H1 (cell line): ENCODE data around the gene RPTOR. TPM values are rescaled to one million over a fixed set of nuclear protein-coding genes. Genes with fewer than 3 reads are reported as not detected.
A peak's percentile ranks its signal among the peaks of the same experiment; 100 is the strongest.

Source experiments
- CTCF ChIA-PET: fragments of 300-600 bp; sonication (Branson Sonifier 250); formaldehyde crosslinking; loops from one replicate; lab custom pipeline; 2021; ENCODE audit not compliant: partially characterized antibody; lab: Charles Lee
- POLR2A ChIA-PET: fragments of 300-600 bp; sonication (Branson Sonifier 250); formaldehyde crosslinking; loops from one replicate; lab custom pipeline; 2021; ENCODE audit warnings: inconsistent platforms; ENCODE audit not compliant: partially characterized antibody; lab: Charles Lee
- DNase-seq, 2 experiments: peaks; one replicate each; pipeline versions ENCODE4 v3.0.0 to v3.0.0-alpha.2; 2010 to 2022; ENCODE audit warnings: low spot score in 2 of 2, low read depth in 1 of 2, mixed read lengths in 1 of 2
- FAIRE-seq: peaks from 2 replicates; lab custom pipeline; 2011; peaks lifted over from hg19 to GRCh38; lab: Jason Lieb, UNC
- H2AFZ ChIP-seq: 2 replicates; pipeline ENCODE4 v1.8.1; 2012; ENCODE audit warnings: low read length, inconsistent platforms
- H2AK5ac ChIP-seq: 2 replicates; pipeline ENCODE4 v1.6.1; 2013; ENCODE audit warnings: low read depth, low read length
- H2BK120ac ChIP-seq: replicated peaks from 2 replicates; pipeline ENCODE3; 2013; ENCODE audit warnings: low read depth, low read length, inconsistent platforms
- H2BK12ac ChIP-seq: 2 replicates; pipeline ENCODE4 v1.6.1; 2013; ENCODE audit warnings: low read depth, low read length
- H2BK15ac ChIP-seq: 2 replicates; pipeline ENCODE4 v1.6.1; 2013; ENCODE audit warnings: low read length
- H2BK20ac ChIP-seq: 2 replicates; pipeline ENCODE4 v1.6.1; 2013; ENCODE audit warnings: low read length
- H2BK5ac ChIP-seq: 2 replicates; pipeline ENCODE4 v1.6.1; 2013; ENCODE audit warnings: low read depth, low read length
- H3K14ac ChIP-seq: 2 replicates; pipeline ENCODE4 v1.6.1; 2013; ENCODE audit warnings: inconsistent platforms; ENCODE audit not compliant: insufficient read length
- H3K18ac ChIP-seq: 2 replicates; pipeline ENCODE4 v1.6.1; 2013; ENCODE audit warnings: low read length; ENCODE audit errors: extremely low read depth
- H3K23ac ChIP-seq: 2 replicates; pipeline ENCODE4 v1.6.1; 2013; ENCODE audit warnings: inconsistent platforms; ENCODE audit not compliant: insufficient read length
- H3K23me2 ChIP-seq: 2 replicates; pipeline ENCODE4 v1.6.1; 2013; ENCODE audit warnings: low read depth, low read length
- H3K27ac ChIP-seq: 2 replicates; pipeline ENCODE4 v1.6.1; 2011; ENCODE audit warnings: low read depth, low read length, inconsistent platforms
- H3K27me3 ChIP-seq, 4 experiments: replicated peaks in 1 of 4; 1 replicate in 1 of 4; 2 replicates in 3 of 4; pipeline versions ENCODE4 v1.6.1 to v1.8.1; 2011 to 2013; ENCODE audit warnings: low read length in 3 of 4, mild to moderate bottlenecking in 3 of 4, inconsistent platforms in 2 of 4, mixed read lengths in 2 of 4, moderate library complexity in 1 of 4; ENCODE audit not compliant: control insufficient read depth in 3 of 4, insufficient read depth in 3 of 4; ENCODE audit errors: extremely low read depth in 1 of 4
- H3K36me3 ChIP-seq, 4 experiments: 2 replicates each; pipeline versions ENCODE4 v1.6.1 to v1.8.1; 2011 to 2013; ENCODE audit warnings: mild to moderate bottlenecking in 4 of 4, low read length in 3 of 4, moderate library complexity in 2 of 4, control low read depth in 1 of 4, inconsistent platforms in 1 of 4; ENCODE audit not compliant: insufficient read depth in 4 of 4, control insufficient read depth in 2 of 4
- H3K4ac ChIP-seq: replicated peaks from 2 replicates; pipeline ENCODE3; 2013; ENCODE audit warnings: low read length, low read depth, mixed read lengths, inconsistent platforms; ENCODE audit not compliant: insufficient read length
- H3K4me1 ChIP-seq, 4 experiments: replicated peaks in 1 of 4; 1 replicate in 1 of 4; 2 replicates in 3 of 4; pipeline versions ENCODE4 v1.6.1 to v1.8.1; 2011 to 2013; ENCODE audit warnings: low read length in 3 of 4, inconsistent platforms in 2 of 4, mixed read lengths in 1 of 4; ENCODE audit not compliant: insufficient read depth in 4 of 4, control insufficient read depth in 3 of 4
- H3K4me2 ChIP-seq, 2 experiments: 2 replicates each; pipeline versions ENCODE4 v1.6.1 to v1.8.1; 2011 to 2013; ENCODE audit warnings: low read depth in 2 of 2, low read length in 2 of 2, control low read depth in 1 of 2, inconsistent platforms in 1 of 2, mild to moderate bottlenecking in 1 of 2; ENCODE audit not compliant: insufficient read depth in 1 of 2
- H3K4me3 ChIP-seq, 4 experiments: fragments of 200-600, 300-600 bp in 1 of 4; sonication (generic), shearing (Covaris generic), sonication (Bioruptor Twin) in 1 of 4; 2 replicates each; pipeline versions ENCODE4 v1.5.1 to v1.8.1; 2011 to 2016; ENCODE audit warnings: low read length in 4 of 4, low read depth in 3 of 4, control low read depth in 2 of 4, inconsistent platforms in 2 of 4, mild to moderate bottlenecking in 2 of 4, mixed read lengths in 1 of 4, moderate library complexity in 1 of 4; ENCODE audit not compliant: insufficient read depth in 2 of 4; ENCODE audit errors: extremely low read depth in 1 of 4
- H3K56ac ChIP-seq: replicated peaks from 2 replicates; pipeline ENCODE3; 2013; ENCODE audit warnings: low read depth, mild to moderate bottlenecking, mixed read lengths, low read length, inconsistent platforms; ENCODE audit not compliant: insufficient read length
- H3K79me1 ChIP-seq: 2 replicates; pipeline ENCODE4 v1.6.1; 2013; ENCODE audit warnings: low read depth, low read length, control low read depth
- H3K79me2 ChIP-seq, 2 experiments: 2 replicates each; pipeline versions ENCODE4 v1.6.1 to v1.8.1; 2012 to 2013; ENCODE audit warnings: low read length in 2 of 2, mild to moderate bottlenecking in 2 of 2, inconsistent platforms in 1 of 2; ENCODE audit not compliant: insufficient read depth in 2 of 2, control insufficient read depth in 1 of 2
- H3K9ac ChIP-seq, 4 experiments: replicated peaks in 1 of 4; 1 replicate in 1 of 4; 2 replicates in 3 of 4; pipeline versions ENCODE4 v1.6.1 to v1.8.1; 2011 to 2013; ENCODE audit warnings: low read depth in 3 of 4, low read length in 3 of 4, control low read depth in 2 of 4, mild to moderate bottlenecking in 2 of 4, moderate library complexity in 2 of 4, inconsistent platforms in 1 of 4; ENCODE audit errors: extremely low read depth in 1 of 4
- H3K9me3 ChIP-seq, 2 experiments: 2 replicates each; pipeline versions ENCODE4 v1.6.1 to v1.8.1; 2012 to 2013; ENCODE audit warnings: mild to moderate bottlenecking in 2 of 2, moderate library complexity in 2 of 2, control low read depth in 1 of 2, inconsistent platforms in 1 of 2, low read depth in 1 of 2, low read length in 1 of 2, mixed read lengths in 1 of 2; ENCODE audit not compliant: insufficient read depth in 2 of 2
- H4K20me1 ChIP-seq, 2 experiments: replicated peaks in 1 of 2; 2 replicates each; pipeline versions ENCODE3 to v1.8.1; 2011 to 2013; ENCODE audit warnings: inconsistent platforms in 2 of 2, low read length in 2 of 2, mild to moderate bottlenecking in 1 of 2; ENCODE audit not compliant: insufficient read depth in 2 of 2, control insufficient read depth in 1 of 2
- H4K5ac ChIP-seq: 2 replicates; pipeline ENCODE4 v1.6.1; 2013; ENCODE audit warnings: low read length, low read depth, mixed read lengths, inconsistent platforms; ENCODE audit not compliant: insufficient read length
- H4K8ac ChIP-seq: 2 replicates; pipeline ENCODE4 v1.8.0; 2013; ENCODE audit warnings: mild to moderate bottlenecking, moderate library complexity, low read length, inconsistent platforms; ENCODE audit not compliant: insufficient read depth; ENCODE audit errors: extremely low read depth
- H4K91ac ChIP-seq: replicated peaks from 2 replicates; pipeline ENCODE3; 2013; ENCODE audit warnings: low read length, mixed read lengths, inconsistent platforms; ENCODE audit not compliant: insufficient read length
- POU5F1 ChIP-seq: IDR thresholded peaks from 2 replicates; pipeline ENCODE4 v1.6.1; 2011; ENCODE audit warnings: low read depth, mild to moderate bottlenecking, low read length, moderate library complexity
- WGBS, 2 experiments: shearing (Covaris generic) in 1 of 2; methylation state at CpG; one replicate each; pipeline versions ENCODE4 v1.1.6 to v1.1.7; 2013 to 2015; ENCODE audit warnings: low lambda C conversion rate in 2 of 2, mixed read lengths in 2 of 2, inconsistent platforms in 1 of 2, low coverage in 1 of 2, missing lambda C conversion rate in 1 of 2; ENCODE audit not compliant: insufficient replicate concordance in 2 of 2, insufficient coverage in 1 of 2, insufficient read length in 1 of 2; ENCODE audit errors: extremely low coverage in 1 of 2, missing lambda C conversion rate in 1 of 2; 5-methylcytosine and 5-hydroxymethylcytosine counted together
- polyA plus RNA-seq, 7 experiments: library from polyadenylated mRNA; depleted of rRNA in 3 of 7; stranded (reverse) in 5 of 7; unstranded in 2 of 7; fragments of >200 nt in 5 of 7; fragments of 200-250 nt in 2 of 7; gene quantifications; 1 replicate in 5 of 7; 2 replicates in 1 of 7; 4 replicates in 1 of 7; pipeline versions ENCODE4 v1.2.1 to v1.2.3, GENCODE V29; 2011 to 2013; ENCODE audit warnings: missing spikeins in 2 of 7, mixed read lengths in 2 of 7
- total RNA-seq: library from RNA; stranded (reverse); fragmentation: NEBNext Ultra II Directional; extraction: Animal tissue kit (Norgen Biotek cat#: 25700); gene quantifications from 2 replicates; pipeline ENCODE4 v1.2.1, GENCODE V29; 2021

The RPTOR gene
- total and polyA plus RNA-seq, 2 of the 8 experiments (the other 6 are each of a cell fraction or from before 2014, with no cell fraction given): 6.9 to 28.7 TPM

- H4K91ac ChIP-seq: peak overlapping the region; percentile 75
- ChIA-PET POLR2A (interaction anchor here (1.2 to 1.4 kb wide), 2 partner anchors 9 to 14 kb away, joined by 3 read pairs; no protein-coding TSS in a partner anchor), CTCF (interaction anchor here (0.6 to 1.8 kb wide), 4 partner anchors 10 to 117 kb away, joined by 3 to 6 read pairs (median 3); no protein-coding TSS in a partner anchor)
- H3K4ac ChIP-seq: no peak overlapping the region
- no peak overlapping the region for H3K9ac ChIP-seq
- H2BK15ac ChIP-seq: no peak overlapping the region
- no peaks in the 10 kb centered on the region for H3K27me3 ChIP-seq
- no peak overlapping the region for H3K27ac ChIP-seq
- H3K23ac ChIP-seq: no peak overlapping the region
- no peak overlapping the region for H2AFZ ChIP-seq
- no peak overlapping the region for H2BK120ac ChIP-seq
- no peak overlapping the region for H4K8ac ChIP-seq
- no peak overlapping the region for H4K5ac ChIP-seq
- no peaks in the 10 kb centered on the region for H3K9me3 ChIP-seq
- FAIRE-seq (no peak), DNase-seq (no peak)
- no peak overlapping the region for H3K18ac ChIP-seq
- WGBS, 2 experiments: 91% methylated on average over 13 of the region's 13 CpGs; no CpG with 5 or more reads in 1 of the 2 experiments
- peaks cover 12% of the 10 kb centered on the region; the same call in 1 of the 2 replicates for H3K79me1 ChIP-seq
- no peaks in the 10 kb centered on the region for H3K36me3 ChIP-seq
- no peak for TF ChIP-seq POU5F1
- no peak overlapping the region for H3K4me3 ChIP-seq
- peaks cover 0 to 60% of the 10 kb centered on the region in 2 experiments; a peak in 3 of 4 replicates for H3K79me2 ChIP-seq
- no peak overlapping the region for H2BK20ac ChIP-seq
- H2BK5ac ChIP-seq: peak overlapping the region; percentile 55; the same call in 1 of the 2 replicates
- peaks cover 0 to 25% (median 13%) of the 10 kb centered on the region in 4 experiments; a peak in 4 of 7 replicates for H3K4me1 ChIP-seq
- no peak overlapping the region for H2BK12ac ChIP-seq
- H2AK5ac ChIP-seq: 0 out of 2 replicates have a peak overlapping the region, but pooled peaks have one; percentile 29
- H3K4me2 ChIP-seq: no peak overlapping the region
- H3K14ac ChIP-seq: no peak overlapping the region
- no peak overlapping the region for H3K56ac ChIP-seq
- H3K23me2 ChIP-seq: no peaks in the 10 kb centered on the region
- no peaks in the 10 kb centered on the region for H4K20me1 ChIP-seq
These were observed 148.4 kb downstream of the RPTOR start for GRCh38 chr17:80692931-80693467.
